ENCODE measurements around the gene ETFBKMT. TPM values are rescaled to one million over a fixed set of nuclear protein-coding genes. Genes with fewer than 3 reads are reported as not detected.

ETFBKMT gene
- total RNA-seq, 1 experiment from 2014 or later: 2.3 TPM

DNA sequence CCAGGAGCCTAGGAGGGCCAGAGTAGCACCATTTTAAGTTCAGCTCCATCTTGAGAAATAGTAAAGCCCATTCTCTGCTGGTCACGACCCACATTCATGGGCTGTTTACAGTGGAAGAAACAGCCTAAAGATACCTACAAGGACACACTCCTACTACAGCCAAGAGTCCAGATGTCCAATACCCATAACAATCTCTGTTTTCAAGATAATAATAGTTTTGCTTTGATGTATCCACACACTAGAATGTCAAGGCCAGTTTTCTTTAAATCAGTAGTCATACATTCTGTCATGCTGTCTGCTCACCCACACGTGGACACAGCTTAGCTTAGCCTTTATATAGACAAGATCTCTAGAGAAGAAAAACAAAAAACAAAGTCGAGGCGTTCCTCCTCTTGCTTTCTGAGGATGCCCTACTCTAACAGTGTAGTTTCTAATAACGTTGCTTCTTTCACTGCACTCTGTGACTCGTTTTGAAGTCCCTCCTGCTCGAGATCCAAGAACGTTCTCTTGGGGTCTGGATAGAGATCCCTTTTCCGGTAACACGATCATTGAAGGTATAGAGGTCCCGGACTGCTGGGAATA lies 17.9 kb upstream of the ETFBKMT start:
- no peak overlapping the region for H3K27ac Mint-ChIP-seq (ENCODE audit: unreplicated experiment)
- CTCF ChIA-PET: no interaction called here
- intact Hi-C loops (cut with micrococcal nuclease; ENCODE audit: unreplicated experiment): no loop called here
- H3K4me1 Mint-ChIP-seq (ENCODE audit: low read depth, unreplicated experiment): no peaks in the 10 kb centered on the region
- H3K9me3 Mint-ChIP-seq (ENCODE audit: low read depth, unreplicated experiment): no peaks in the 10 kb centered on the region
- H3K36me3 Mint-ChIP-seq (ENCODE audit: insufficient read depth, unreplicated experiment): no peaks in the 10 kb centered on the region
- TF ChIP-seq, protein P1, sequence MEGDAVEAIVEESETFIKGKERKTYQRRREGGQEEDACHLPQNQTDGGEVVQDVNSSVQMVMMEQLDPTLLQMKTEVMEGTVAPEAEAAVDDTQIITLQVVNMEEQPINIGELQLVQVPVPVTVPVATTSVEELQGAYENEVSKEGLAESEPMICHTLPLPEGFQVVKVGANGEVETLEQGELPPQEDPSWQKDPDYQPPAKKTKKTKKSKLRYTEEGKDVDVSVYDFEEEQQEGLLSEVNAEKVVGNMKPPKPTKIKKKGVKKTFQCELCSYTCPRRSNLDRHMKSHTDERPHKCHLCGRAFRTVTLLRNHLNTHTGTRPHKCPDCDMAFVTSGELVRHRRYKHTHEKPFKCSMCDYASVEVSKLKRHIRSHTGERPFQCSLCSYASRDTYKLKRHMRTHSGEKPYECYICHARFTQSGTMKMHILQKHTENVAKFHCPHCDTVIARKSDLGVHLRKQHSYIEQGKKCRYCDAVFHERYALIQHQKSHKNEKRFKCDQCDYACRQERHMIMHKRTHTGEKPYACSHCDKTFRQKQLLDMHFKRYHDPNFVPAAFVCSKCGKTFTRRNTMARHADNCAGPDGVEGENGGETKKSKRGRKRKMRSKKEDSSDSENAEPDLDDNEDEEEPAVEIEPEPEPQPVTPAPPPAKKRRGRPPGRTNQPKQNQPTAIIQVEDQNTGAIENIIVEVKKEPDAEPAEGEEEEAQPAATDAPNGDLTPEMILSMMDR (IDR thresholded peaks at IDR 0.05; ENCODE audit: unreplicated experiment): no peak
- H3K27me3 Mint-ChIP-seq (ENCODE audit: unreplicated experiment): no peaks in the 10 kb centered on the region
- no peak for DNase-seq
- BruUV-seq (replicated peaks): no TSS peak
- no peak overlapping the region for H3K4me3 Mint-ChIP-seq (ENCODE audit: low read depth, unreplicated experiment)

DNA sequence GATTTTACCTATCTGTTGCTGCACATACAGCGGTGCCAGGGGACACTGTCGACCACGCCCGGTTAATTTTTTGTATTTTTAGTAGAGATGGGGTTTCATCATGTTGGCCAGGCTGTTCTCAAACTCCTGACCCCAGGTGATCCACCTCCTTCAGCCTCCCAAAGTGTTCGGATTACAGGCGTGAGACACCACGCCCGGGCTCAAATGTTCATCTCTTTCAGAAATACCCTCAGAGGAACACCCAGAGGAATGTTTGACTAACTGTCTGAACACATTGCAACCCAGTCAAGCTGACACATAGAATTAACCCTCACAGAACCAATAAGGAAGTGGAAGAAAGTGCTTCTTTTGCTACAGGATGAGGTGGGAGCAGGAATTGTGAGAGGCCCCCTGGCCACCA lies 15.0 kb upstream of the ETFBKMT start:
- DNase-seq: no peak
- Mint-ChIP-seq H3K4me1 (ENCODE audit: low read depth, unreplicated experiment) (no peaks in the 10 kb centered on the region), H3K27me3 (ENCODE audit: unreplicated experiment) (no peaks in the 10 kb centered on the region), H3K36me3 (ENCODE audit: insufficient read depth, unreplicated experiment) (no peaks in the 10 kb centered on the region), H3K9me3 (ENCODE audit: low read depth, unreplicated experiment) (no peaks in the 10 kb centered on the region), H3K4me3 (ENCODE audit: low read depth, unreplicated experiment) (no peak overlapping the region), H3K27ac (ENCODE audit: unreplicated experiment) (no peak overlapping the region)
- CTCF ChIA-PET: interaction anchor here (0.8 kb wide), 1 partner anchor 34 kb away, joined by 3 read pairs; no protein-coding TSS in a partner anchor
- intact Hi-C loops (cut with micrococcal nuclease; ENCODE audit: unreplicated experiment): no loop called here
- TF ChIP-seq, protein P1 (IDR thresholded peaks at IDR 0.05; ENCODE audit: unreplicated experiment): no peak
- no TSS peak for BruUV-seq (replicated peaks)

- no TSS peak for BruUV-seq (replicated peaks)
- TF ChIP-seq, protein P1 (IDR thresholded peaks at IDR 0.05; ENCODE audit: unreplicated experiment): no peak
- intact Hi-C loops (cut with micrococcal nuclease; ENCODE audit: unreplicated experiment): no loop called here
- Mint-ChIP-seq H3K4me1 (ENCODE audit: low read depth, unreplicated experiment) (peaks cover 9% of the 10 kb centered on the region), H3K4me3 (ENCODE audit: low read depth, unreplicated experiment) (no peak overlapping the region), H3K36me3 (ENCODE audit: insufficient read depth, unreplicated experiment) (no peaks in the 10 kb centered on the region), H3K27ac (ENCODE audit: unreplicated experiment) (no peak overlapping the region), H3K27me3 (ENCODE audit: unreplicated experiment) (no peaks in the 10 kb centered on the region), H3K9me3 (ENCODE audit: low read depth, unreplicated experiment) (no peaks in the 10 kb centered on the region)
- no peak for DNase-seq
- CTCF ChIA-PET: no interaction called here
These were observed 13.6 kb upstream of the ETFBKMT start for GRCh38 chr12:31645924-31646323.

GRCh38 chr12:31647086-31647491 lies 12.4 kb upstream of the ETFBKMT start:
- no peak overlapping the region for H3K4me3 Mint-ChIP-seq (ENCODE audit: low read depth, unreplicated experiment)
- CTCF ChIA-PET: interaction anchor here (0.6 kb wide), 1 partner anchor 480 kb away, joined by 4 read pairs; no protein-coding TSS in a partner anchor
- H3K9me3 Mint-ChIP-seq (ENCODE audit: low read depth, unreplicated experiment): no peaks in the 10 kb centered on the region
- H3K4me1 Mint-ChIP-seq (ENCODE audit: low read depth, unreplicated experiment): peaks cover 14% of the 10 kb centered on the region
- DNase-seq: no peak
- no peaks in the 10 kb centered on the region for H3K36me3 Mint-ChIP-seq (ENCODE audit: insufficient read depth, unreplicated experiment)
- no peak overlapping the region for H3K27ac Mint-ChIP-seq (ENCODE audit: unreplicated experiment)
- TF ChIP-seq, protein P1 (IDR thresholded peaks at IDR 0.05; ENCODE audit: unreplicated experiment): no peak
- no peaks in the 10 kb centered on the region for H3K27me3 Mint-ChIP-seq (ENCODE audit: unreplicated experiment)
- intact Hi-C loops (cut with micrococcal nuclease; ENCODE audit: unreplicated experiment): no loop called here
- BruUV-seq (replicated peaks): no TSS peak

All from Calu3 (cell line).